HEK293 (cell line): ENCODE results near the gene CAMTA2.

ENCODE experiments used
- ZNF138 ChIP-seq: fragments of 450-650 bp; formaldehyde crosslinking; IDR thresholded peaks from 2 replicates; pipeline ENCODE4 v1.5.1; 2016; ENCODE audit warnings: missing biosample characterization, missing genetic modification characterization, borderline replicate concordance
- TF ChIP-seq, protein P1 (sequence below): fragments of 450-650 bp; formaldehyde crosslinking; IDR thresholded peaks from 2 replicates; pipeline ENCODE4 v1.5.1; 2016; ENCODE audit warnings: missing biosample characterization, missing genetic modification characterization

DNA sequence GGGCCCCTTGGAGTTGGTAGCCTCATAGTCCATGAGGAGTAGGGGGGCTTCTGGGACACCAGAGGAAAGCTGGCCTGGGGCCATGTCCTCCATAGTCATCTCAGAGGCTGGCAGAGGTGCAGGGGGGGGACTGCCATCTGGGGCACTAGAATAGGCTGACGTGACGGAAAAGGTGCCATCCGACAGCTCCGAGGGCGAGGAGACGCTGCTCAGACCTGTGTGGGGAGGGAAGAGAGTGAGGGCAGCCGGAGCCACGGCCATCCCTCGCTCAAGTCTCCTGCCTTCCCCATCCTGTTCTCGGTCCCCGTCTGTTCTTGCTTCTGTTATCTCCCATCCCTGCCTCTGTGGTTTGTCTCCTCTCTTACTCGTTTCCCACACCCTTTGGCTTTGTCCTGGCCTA, 15.2 kb downstream of the CAMTA2 start:
- TF ChIP-seq ZNF138 = no peak
- TF ChIP-seq, protein P1, sequence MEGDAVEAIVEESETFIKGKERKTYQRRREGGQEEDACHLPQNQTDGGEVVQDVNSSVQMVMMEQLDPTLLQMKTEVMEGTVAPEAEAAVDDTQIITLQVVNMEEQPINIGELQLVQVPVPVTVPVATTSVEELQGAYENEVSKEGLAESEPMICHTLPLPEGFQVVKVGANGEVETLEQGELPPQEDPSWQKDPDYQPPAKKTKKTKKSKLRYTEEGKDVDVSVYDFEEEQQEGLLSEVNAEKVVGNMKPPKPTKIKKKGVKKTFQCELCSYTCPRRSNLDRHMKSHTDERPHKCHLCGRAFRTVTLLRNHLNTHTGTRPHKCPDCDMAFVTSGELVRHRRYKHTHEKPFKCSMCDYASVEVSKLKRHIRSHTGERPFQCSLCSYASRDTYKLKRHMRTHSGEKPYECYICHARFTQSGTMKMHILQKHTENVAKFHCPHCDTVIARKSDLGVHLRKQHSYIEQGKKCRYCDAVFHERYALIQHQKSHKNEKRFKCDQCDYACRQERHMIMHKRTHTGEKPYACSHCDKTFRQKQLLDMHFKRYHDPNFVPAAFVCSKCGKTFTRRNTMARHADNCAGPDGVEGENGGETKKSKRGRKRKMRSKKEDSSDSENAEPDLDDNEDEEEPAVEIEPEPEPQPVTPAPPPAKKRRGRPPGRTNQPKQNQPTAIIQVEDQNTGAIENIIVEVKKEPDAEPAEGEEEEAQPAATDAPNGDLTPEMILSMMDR (tag by site-specific recombination) = no peak
